HTR-8/SVneo (cell line): ENCODE results near the gene GTPBP4.
"Not testable (repeated sequence)": the region's sequence is repeated elsewhere in the genome, so short reads cannot be mapped to it uniquely, and the experiment has no call there.

Experiments used
- DNase-seq: peaks from one replicate; pipeline ENCODE4 v3.0.0; 2011; ENCODE audit warnings: low spot score, mixed read lengths; ENCODE audit not compliant: insufficient read length
- FAIRE-seq: peaks from 2 replicates; lab custom pipeline; 2011; peaks lifted over from hg19 to GRCh38; lab: Jason Lieb, UNC

Gene GTPBP4

GRCh38 chr10:1048732-1049424, 60.6 kb downstream of the GTPBP4 start, which contains the start of gene IDI1:
Gene IDI1 (minus strand): TSS chr10:1049119. CDS start chr10:1049003, 116 bp downstream.
- DNase-seq, result peak; percentile 91
- peak; percentile 83 for FAIRE-seq

GRCh38 chr10:1049425-1049958, 61.3 kb downstream of the GTPBP4 start:
- FAIRE-seq, result peak; percentile 16
- DNase-seq, result no peak

GRCh38 chr10:1050145-1050544, 61.9 kb downstream of the GTPBP4 start:
- DNase-seq, result no peak
- FAIRE-seq, result no peak

GRCh38 chr10:1050554-1050953, 62.3 kb downstream of the GTPBP4 start:
- no peak for DNase-seq
- FAIRE-seq, result no peak

GRCh38 chr10:1054684-1055083, 66.5 kb downstream of the GTPBP4 start:
- no peak for DNase-seq
- no peak for FAIRE-seq

- DNase-seq (peak; percentile 82), FAIRE-seq (peak; percentile 69)
These were observed 68.3 kb downstream of the GTPBP4 start, which contains the start of gene WDR37 for GRCh38 chr10:1056326-1057105. Gene WDR37 (plus strand): TSS chr10:1056385. CDS start chr10:1072156, 15,771 bp downstream.

GRCh38 chr10:1057106-1057657, 68.9 kb downstream of the GTPBP4 start:
- no peak for FAIRE-seq
- no peak for DNase-seq

GRCh38 chr10:1058017-1058416, 69.8 kb downstream of the GTPBP4 start:
- no peak for FAIRE-seq

GRCh38 chr10:1059902-1060301, 71.7 kb downstream of the GTPBP4 start:
- no peak for DNase-seq
- no peak for FAIRE-seq

More at GRCh38 chr10:1058017-1058416, 69.8 kb downstream of the GTPBP4 start:
- DNase-seq, result no peak

GRCh38 chr10:1061930-1062774, 73.9 kb downstream of the GTPBP4 start:
- FAIRE-seq (no peak), DNase-seq (no peak)

- FAIRE-seq (no peak), DNase-seq (no peak)
These were observed 75.1 kb downstream of the GTPBP4 start for GRCh38 chr10:1063232-1063865.

- FAIRE-seq (no peak), DNase-seq (no peak)
These were observed 76.7 kb downstream of the GTPBP4 start for GRCh38 chr10:1064964-1065247.

- DNase-seq, FAIRE-seq: not testable (repeated sequence)
These were observed 78.5 kb downstream of the GTPBP4 start for GRCh38 chr10:1066734-1067133.

GRCh38 chr10:1068380-1069361, 80.4 kb downstream of the GTPBP4 start:
- DNase-seq (no peak), FAIRE-seq (no peak)
